ENCODE results near the gene MRPL54.

- TF ChIP-seq, protein P1, sequence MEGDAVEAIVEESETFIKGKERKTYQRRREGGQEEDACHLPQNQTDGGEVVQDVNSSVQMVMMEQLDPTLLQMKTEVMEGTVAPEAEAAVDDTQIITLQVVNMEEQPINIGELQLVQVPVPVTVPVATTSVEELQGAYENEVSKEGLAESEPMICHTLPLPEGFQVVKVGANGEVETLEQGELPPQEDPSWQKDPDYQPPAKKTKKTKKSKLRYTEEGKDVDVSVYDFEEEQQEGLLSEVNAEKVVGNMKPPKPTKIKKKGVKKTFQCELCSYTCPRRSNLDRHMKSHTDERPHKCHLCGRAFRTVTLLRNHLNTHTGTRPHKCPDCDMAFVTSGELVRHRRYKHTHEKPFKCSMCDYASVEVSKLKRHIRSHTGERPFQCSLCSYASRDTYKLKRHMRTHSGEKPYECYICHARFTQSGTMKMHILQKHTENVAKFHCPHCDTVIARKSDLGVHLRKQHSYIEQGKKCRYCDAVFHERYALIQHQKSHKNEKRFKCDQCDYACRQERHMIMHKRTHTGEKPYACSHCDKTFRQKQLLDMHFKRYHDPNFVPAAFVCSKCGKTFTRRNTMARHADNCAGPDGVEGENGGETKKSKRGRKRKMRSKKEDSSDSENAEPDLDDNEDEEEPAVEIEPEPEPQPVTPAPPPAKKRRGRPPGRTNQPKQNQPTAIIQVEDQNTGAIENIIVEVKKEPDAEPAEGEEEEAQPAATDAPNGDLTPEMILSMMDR (IDR thresholded peaks at IDR 0.05; ENCODE audit: insufficient read depth, low read depth, low read length), result no peak
- TF ChIP-seq EZH2 (IDR thresholded peaks at IDR 0.05; ENCODE audit: insufficient read depth, low read length), result no peak
These were observed 21.4 kb downstream of the MRPL54 start for GRCh38 chr19:3783660-3784584.
